ENCODE measurements around the gene CPA4.

- TF ChIP-seq CTCF (IDR thresholded peaks at IDR 0.05) (no peak), POLR2A (IDR thresholded peaks at IDR 0.05) (no peak)
These were observed 73.6 kb downstream of the CPA4 start for GRCh38 chr7:130366564-130366963.
